HCT116 (cell line): ENCODE measurements around the gene RNF220. TPM values are rescaled to one million over a fixed set of nuclear protein-coding genes. Genes with fewer than 3 reads are reported as not detected.

ENCODE experiments used
- ATAC-seq: fragments of 200-7000 bp; cut with Tn5 transposase; 2 replicates; pipeline ENCODE4 v1.9.1; 2020; ENCODE audit warnings: mild to moderate bottlenecking, moderate library complexity
- BruUV-seq: library from RNA; stranded (reverse); fragments of 400-500 nt; replicated peaks from 2 replicates; lab custom pipeline; 2021; lab: Mats Ljungman, UMichigan
- CTCF ChIA-PET: fragments of 300-600 bp; sonication (Branson Sonifier 250); formaldehyde crosslinking; loops from one replicate; lab custom pipeline; 2021; ENCODE audit warnings: antibody characterized with exemption; lab: Charles Lee
- POLR2A ChIA-PET: fragments of 300-600, 350-600 bp; sonication (Branson Sonifier 250); formaldehyde crosslinking; loops from one replicate; lab custom pipeline; 2021; ENCODE audit warnings: antibody characterized with exemption; lab: Charles Lee
- RAD21 ChIA-PET, 2 experiments: fragments of 300-600 bp; sonication (Branson Sonifier 250); formaldehyde crosslinking; loops; one replicate each; lab custom pipeline; 2023; ENCODE audit warnings: low total read pairs in 2 of 2; ENCODE audit not compliant: uncharacterized antibody in 2 of 2, unreplicated experiment in 2 of 2, low non-redundant PET in 1 of 2; lab: Charles Lee
- DNase-seq: peaks from one replicate; pipeline ENCODE4 v3.0.0-alpha.2; 2010; ENCODE audit warnings: low read depth, low spot score
- H2AFZ ChIP-seq: fragments of 200-600 bp; shearing (Covaris generic), sonication (generic); 2 replicates; pipeline ENCODE4 v1.6.1; 2017; ENCODE audit warnings: low read depth, mixed run types, mixed read lengths, antibody characterized with exemption, low read length; ENCODE audit not compliant: poor library complexity, severe bottlenecking
- H3K27ac ChIP-seq: 2 replicates; pipeline ENCODE4 v1.5.1; 2012; ENCODE audit warnings: low read depth, low read length
- H3K27me3 ChIP-seq: fragments of 200-600 bp; sonication (generic); 2 replicates; pipeline ENCODE4 v1.6.1; 2016; ENCODE audit warnings: mixed run types, low read length, mixed read lengths; ENCODE audit not compliant: insufficient read depth
- H3K36me3 ChIP-seq, 2 experiments: fragments of 200-500 bp in 1 of 2; fragments of 200-600 bp in 1 of 2; sonication (Bioruptor generic) in 1 of 2; sonication (generic) in 1 of 2; 2 replicates each; pipeline versions ENCODE4 v1.5.1 to v1.6.1; 2014 to 2016; ENCODE audit warnings: low read length in 2 of 2, inconsistent platforms in 1 of 2, mixed read lengths in 1 of 2, mixed run types in 1 of 2; ENCODE audit not compliant: insufficient read depth in 2 of 2, control insufficient read depth in 1 of 2
- H3K4me1 ChIP-seq, 2 experiments: fragments of 200-600 bp in 1 of 2; sonication (generic) in 1 of 2; 2 replicates each; pipeline versions ENCODE4 v1.5.1 to v1.6.1; 2012 to 2017; ENCODE audit warnings: low read length in 2 of 2, inconsistent platforms in 1 of 2, mild to moderate bottlenecking in 1 of 2, mixed read lengths in 1 of 2, mixed run types in 1 of 2, moderate library complexity in 1 of 2; ENCODE audit not compliant: insufficient read depth in 2 of 2, control insufficient read depth in 1 of 2
- H3K4me2 ChIP-seq: fragments of 200-600 bp; sonication (generic); 2 replicates; pipeline ENCODE4 v1.6.1; 2017; ENCODE audit warnings: mixed run types, low read length, mixed read lengths
- H3K4me3 ChIP-seq, 2 experiments: fragments of 200-600 bp in 1 of 2; sonication (generic) in 1 of 2; replicated peaks in 1 of 2; 2 replicates each; pipeline ENCODE4 v1.5.1; 2011 to 2016; ENCODE audit warnings: low read length in 2 of 2, control low read depth in 1 of 2, low read depth in 1 of 2, mild to moderate bottlenecking in 1 of 2, mixed read lengths in 1 of 2, mixed run types in 1 of 2
- H3K79me2 ChIP-seq: fragments of 200-600 bp; sonication (generic); 2 replicates; pipeline ENCODE4 v1.6.1; 2017; ENCODE audit warnings: mild to moderate bottlenecking, mixed run types, low read length, moderate library complexity, mixed read lengths; ENCODE audit not compliant: insufficient read depth
- H3K9ac ChIP-seq: fragments of 200-600 bp; sonication (generic); 2 replicates; pipeline ENCODE4 v1.6.1; 2016; ENCODE audit warnings: low read length, mixed read lengths
- H3K9me2 ChIP-seq: fragments of 200-600 bp; sonication (generic), shearing (Covaris generic); 2 replicates; pipeline ENCODE4 v1.6.1; 2017; ENCODE audit warnings: mixed run types, mild to moderate bottlenecking, moderate library complexity; ENCODE audit not compliant: insufficient read depth
- H3K9me3 ChIP-seq, 2 experiments: fragments of 200-500 bp in 1 of 2; fragments of 200-600 bp in 1 of 2; sonication (Bioruptor generic) in 1 of 2; sonication (generic) in 1 of 2; 2 replicates each; pipeline ENCODE4 v1.6.1; 2014 to 2017; ENCODE audit warnings: low read length in 2 of 2, mixed read lengths in 2 of 2, inconsistent platforms in 1 of 2, low read depth in 1 of 2, mild to moderate bottlenecking in 1 of 2, mixed run types in 1 of 2, moderate library complexity in 1 of 2; ENCODE audit not compliant: control insufficient read depth in 1 of 2, insufficient read depth in 1 of 2
- H4K20me1 ChIP-seq: fragments of 200-600 bp; sonication (generic), shearing (Covaris generic); 2 replicates; pipeline ENCODE4 v1.6.1; 2017; ENCODE audit warnings: mixed run types, mild to moderate bottlenecking, moderate library complexity; ENCODE audit not compliant: insufficient read depth
- FOSL1 ChIP-seq: IDR thresholded peaks from 2 replicates; pipeline ENCODE4 v1.6.1; 2012; ENCODE audit warnings: low read depth
- POLR2AphosphoS5 ChIP-seq: IDR thresholded peaks from 2 replicates; pipeline ENCODE4 v1.6.1; 2011; ENCODE audit warnings: mild to moderate bottlenecking, low read depth, low read length, moderate library complexity
- intact Hi-C: fragments of 100-400 bp; cut with micrococcal nuclease; formaldehyde crosslinking; loops from 2 replicates; pipeline ENCODE4 v1.10.0; 2022
- total RNA-seq: library from RNA; stranded (reverse); gene quantifications from one replicate; pipeline ENCODE4 v1.2.1, GENCODE V29; 2021; ENCODE audit not compliant: unreplicated experiment
- TF ChIP-seq, protein P1 (sequence below): IDR thresholded peaks from 2 replicates; pipeline ENCODE4 v1.6.1; 2012; ENCODE audit warnings: low read depth
- TF ChIP-seq, protein P2 (sequence below): IDR thresholded peaks from 2 replicates; pipeline ENCODE4 v1.6.1; 2012

RNF220 gene
- total RNA-seq, 1 experiment from 2014 or later = 84.5 TPM

DNA sequence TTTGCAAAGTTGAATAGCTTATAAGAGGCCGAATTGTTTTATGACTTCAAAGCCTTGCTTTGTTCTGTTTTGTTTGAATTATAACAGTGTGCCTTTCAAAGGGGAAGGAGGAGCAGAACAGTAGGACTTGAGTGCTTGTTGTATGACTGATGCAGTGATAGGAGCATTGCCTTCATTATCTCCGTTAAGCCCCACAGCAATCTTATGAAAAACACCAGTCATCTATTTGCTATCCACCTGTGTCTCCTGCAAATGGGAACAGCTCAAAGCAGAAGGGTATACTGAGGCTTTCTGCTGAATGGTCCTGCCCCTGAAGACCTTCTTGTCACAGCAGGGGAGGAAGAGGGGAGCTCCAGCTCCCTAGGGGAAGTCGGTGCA lies 127.5 kb downstream of the RNF220 start:
- CTCF ChIA-PET = interaction anchor here (0.6 to 1.3 kb wide), 3 partner anchors 14 to 62 kb away, joined by 4 to 6 read pairs (median 4); no protein-coding TSS in a partner anchor
- no peaks in the 10 kb centered on the region for H3K36me3 ChIP-seq
- peak; percentile 65 for ATAC-seq
- TF ChIP-seq FOSL1 (no peak), POLR2AphosphoS5 (no peak)
- TF ChIP-seq, protein P1, sequence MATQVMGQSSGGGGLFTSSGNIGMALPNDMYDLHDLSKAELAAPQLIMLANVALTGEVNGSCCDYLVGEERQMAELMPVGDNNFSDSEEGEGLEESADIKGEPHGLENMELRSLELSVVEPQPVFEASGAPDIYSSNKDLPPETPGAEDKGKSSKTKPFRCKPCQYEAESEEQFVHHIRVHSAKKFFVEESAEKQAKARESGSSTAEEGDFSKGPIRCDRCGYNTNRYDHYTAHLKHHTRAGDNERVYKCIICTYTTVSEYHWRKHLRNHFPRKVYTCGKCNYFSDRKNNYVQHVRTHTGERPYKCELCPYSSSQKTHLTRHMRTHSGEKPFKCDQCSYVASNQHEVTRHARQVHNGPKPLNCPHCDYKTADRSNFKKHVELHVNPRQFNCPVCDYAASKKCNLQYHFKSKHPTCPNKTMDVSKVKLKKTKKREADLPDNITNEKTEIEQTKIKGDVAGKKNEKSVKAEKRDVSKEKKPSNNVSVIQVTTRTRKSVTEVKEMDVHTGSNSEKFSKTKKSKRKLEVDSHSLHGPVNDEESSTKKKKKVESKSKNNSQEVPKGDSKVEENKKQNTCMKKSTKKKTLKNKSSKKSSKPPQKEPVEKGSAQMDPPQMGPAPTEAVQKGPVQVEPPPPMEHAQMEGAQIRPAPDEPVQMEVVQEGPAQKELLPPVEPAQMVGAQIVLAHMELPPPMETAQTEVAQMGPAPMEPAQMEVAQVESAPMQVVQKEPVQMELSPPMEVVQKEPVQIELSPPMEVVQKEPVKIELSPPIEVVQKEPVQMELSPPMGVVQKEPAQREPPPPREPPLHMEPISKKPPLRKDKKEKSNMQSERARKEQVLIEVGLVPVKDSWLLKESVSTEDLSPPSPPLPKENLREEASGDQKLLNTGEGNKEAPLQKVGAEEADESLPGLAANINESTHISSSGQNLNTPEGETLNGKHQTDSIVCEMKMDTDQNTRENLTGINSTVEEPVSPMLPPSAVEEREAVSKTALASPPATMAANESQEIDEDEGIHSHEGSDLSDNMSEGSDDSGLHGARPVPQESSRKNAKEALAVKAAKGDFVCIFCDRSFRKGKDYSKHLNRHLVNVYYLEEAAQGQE = no peak
- TF ChIP-seq, protein P2, sequence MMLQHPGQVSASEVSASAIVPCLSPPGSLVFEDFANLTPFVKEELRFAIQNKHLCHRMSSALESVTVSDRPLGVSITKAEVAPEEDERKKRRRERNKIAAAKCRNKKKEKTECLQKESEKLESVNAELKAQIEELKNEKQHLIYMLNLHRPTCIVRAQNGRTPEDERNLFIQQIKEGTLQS = no peak
- TF ChIP-seq, all 23 proteins: peak for 0
- no peak for DNase-seq
- Histone ChIP-seq H3K4me1 (peaks cover 19 to 33% of the 10 kb centered on the region in 2 experiments), H4K20me1 (no peaks in the 10 kb centered on the region), H3K4me3 (peak overlapping the region in 1 of 2 experiments; percentile 13; a peak in 1 of 4 replicates), H3K27ac (peak overlapping the region; percentile 26; the same call in 1 of the 2 replicates), H3K9me3 (no peaks in the 10 kb centered on the region), H3K27me3 (no peaks in the 10 kb centered on the region), H3K9me2 (no peaks in the 10 kb centered on the region), H2AFZ (no peak overlapping the region), H3K9ac (no peak overlapping the region), H3K79me2 (no peaks in the 10 kb centered on the region), H3K4me2 (peak overlapping the region; percentile 62)
- ChIA-PET POLR2A (interaction anchor here (1.5 to 1.8 kb wide), 2 partner anchors 10 to 13 kb away, joined by 6 to 7 read pairs; no protein-coding TSS in a partner anchor), RAD21 (interaction anchor here (0.6 kb wide), 2 partner anchors 180 to 267 kb away, joined by 3 to 6 read pairs; no protein-coding TSS in a partner anchor)
- BruUV-seq = no TSS peak
- intact Hi-C loops = no loop called here
